Ishikawa (cell line): ENCODE results near the gene BOK.

Source experiments
- CEBPB ChIP-seq: IDR thresholded peaks from 2 replicates; pipeline ENCODE4 v1.6.1; 2012
- EP300 ChIP-seq: IDR thresholded peaks from 2 replicates; pipeline ENCODE4 v1.6.1; 2012; ENCODE audit warnings: borderline replicate concordance
- FOXM1 ChIP-seq: IDR thresholded peaks from 2 replicates; pipeline ENCODE4 v1.6.1; 2012; ENCODE audit warnings: low read depth, borderline replicate concordance
- RAD21 ChIP-seq: IDR thresholded peaks from 2 replicates; pipeline ENCODE4 v1.6.1; 2012; ENCODE audit warnings: low read depth
- TAF1 ChIP-seq: IDR thresholded peaks from 2 replicates; pipeline ENCODE4 v1.6.1; 2012; ENCODE audit warnings: low read depth, mild to moderate bottlenecking
- TEAD4 ChIP-seq: IDR thresholded peaks from 2 replicates; pipeline ENCODE4 v1.6.1; 2012
- YY1 ChIP-seq: IDR thresholded peaks from 2 replicates; pipeline ENCODE4 v1.6.1; 2012; ENCODE audit warnings: low read depth
- TF ChIP-seq, protein P1 (sequence below): IDR thresholded peaks from 2 replicates; pipeline ENCODE4 v1.6.1; 2012; ENCODE audit warnings: low read depth, mild to moderate bottlenecking
- TF ChIP-seq, protein P2 (sequence below): IDR thresholded peaks from 2 replicates; pipeline ENCODE4 v1.6.1; 2012

DNA sequence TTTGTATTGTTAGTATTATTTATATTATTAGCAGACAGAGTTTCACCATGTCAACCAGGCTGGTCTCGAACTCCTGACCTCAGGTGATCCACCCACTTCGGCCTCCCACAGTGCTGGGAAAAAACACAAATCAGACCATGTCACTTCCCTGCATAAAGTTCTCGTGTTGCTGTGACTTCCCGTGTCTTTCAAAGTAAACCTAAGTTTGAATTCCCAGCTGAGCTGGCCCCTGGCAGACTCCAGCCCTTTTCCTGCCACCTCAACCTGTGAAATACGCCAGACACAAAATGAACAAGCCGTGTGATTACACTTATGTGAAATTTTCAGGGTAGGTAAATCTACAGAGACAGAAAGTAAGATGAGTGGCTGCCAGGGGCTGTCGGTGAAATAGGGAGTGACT, 7.9 kb downstream of the BOK start:
- TF ChIP-seq, protein P1, sequence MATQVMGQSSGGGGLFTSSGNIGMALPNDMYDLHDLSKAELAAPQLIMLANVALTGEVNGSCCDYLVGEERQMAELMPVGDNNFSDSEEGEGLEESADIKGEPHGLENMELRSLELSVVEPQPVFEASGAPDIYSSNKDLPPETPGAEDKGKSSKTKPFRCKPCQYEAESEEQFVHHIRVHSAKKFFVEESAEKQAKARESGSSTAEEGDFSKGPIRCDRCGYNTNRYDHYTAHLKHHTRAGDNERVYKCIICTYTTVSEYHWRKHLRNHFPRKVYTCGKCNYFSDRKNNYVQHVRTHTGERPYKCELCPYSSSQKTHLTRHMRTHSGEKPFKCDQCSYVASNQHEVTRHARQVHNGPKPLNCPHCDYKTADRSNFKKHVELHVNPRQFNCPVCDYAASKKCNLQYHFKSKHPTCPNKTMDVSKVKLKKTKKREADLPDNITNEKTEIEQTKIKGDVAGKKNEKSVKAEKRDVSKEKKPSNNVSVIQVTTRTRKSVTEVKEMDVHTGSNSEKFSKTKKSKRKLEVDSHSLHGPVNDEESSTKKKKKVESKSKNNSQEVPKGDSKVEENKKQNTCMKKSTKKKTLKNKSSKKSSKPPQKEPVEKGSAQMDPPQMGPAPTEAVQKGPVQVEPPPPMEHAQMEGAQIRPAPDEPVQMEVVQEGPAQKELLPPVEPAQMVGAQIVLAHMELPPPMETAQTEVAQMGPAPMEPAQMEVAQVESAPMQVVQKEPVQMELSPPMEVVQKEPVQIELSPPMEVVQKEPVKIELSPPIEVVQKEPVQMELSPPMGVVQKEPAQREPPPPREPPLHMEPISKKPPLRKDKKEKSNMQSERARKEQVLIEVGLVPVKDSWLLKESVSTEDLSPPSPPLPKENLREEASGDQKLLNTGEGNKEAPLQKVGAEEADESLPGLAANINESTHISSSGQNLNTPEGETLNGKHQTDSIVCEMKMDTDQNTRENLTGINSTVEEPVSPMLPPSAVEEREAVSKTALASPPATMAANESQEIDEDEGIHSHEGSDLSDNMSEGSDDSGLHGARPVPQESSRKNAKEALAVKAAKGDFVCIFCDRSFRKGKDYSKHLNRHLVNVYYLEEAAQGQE, result no peak
- TF ChIP-seq FOXM1 (no peak), EP300 (no peak), CEBPB (no peak), YY1 (no peak), TEAD4 (no peak), TAF1 (no peak), RAD21 (no peak)
- TF ChIP-seq, protein P2, sequence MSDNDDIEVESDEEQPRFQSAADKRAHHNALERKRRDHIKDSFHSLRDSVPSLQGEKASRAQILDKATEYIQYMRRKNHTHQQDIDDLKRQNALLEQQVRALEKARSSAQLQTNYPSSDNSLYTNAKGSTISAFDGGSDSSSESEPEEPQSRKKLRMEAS, result no peak
